Measurements from ENCODE around the gene CACNG7. TPM values are rescaled to one million over a fixed set of nuclear protein-coding genes. Genes with fewer than 3 reads are reported as not detected.

CACNG7 gene
- total RNA-seq, 1 experiment from 2014 or later, result not detected

DNA sequence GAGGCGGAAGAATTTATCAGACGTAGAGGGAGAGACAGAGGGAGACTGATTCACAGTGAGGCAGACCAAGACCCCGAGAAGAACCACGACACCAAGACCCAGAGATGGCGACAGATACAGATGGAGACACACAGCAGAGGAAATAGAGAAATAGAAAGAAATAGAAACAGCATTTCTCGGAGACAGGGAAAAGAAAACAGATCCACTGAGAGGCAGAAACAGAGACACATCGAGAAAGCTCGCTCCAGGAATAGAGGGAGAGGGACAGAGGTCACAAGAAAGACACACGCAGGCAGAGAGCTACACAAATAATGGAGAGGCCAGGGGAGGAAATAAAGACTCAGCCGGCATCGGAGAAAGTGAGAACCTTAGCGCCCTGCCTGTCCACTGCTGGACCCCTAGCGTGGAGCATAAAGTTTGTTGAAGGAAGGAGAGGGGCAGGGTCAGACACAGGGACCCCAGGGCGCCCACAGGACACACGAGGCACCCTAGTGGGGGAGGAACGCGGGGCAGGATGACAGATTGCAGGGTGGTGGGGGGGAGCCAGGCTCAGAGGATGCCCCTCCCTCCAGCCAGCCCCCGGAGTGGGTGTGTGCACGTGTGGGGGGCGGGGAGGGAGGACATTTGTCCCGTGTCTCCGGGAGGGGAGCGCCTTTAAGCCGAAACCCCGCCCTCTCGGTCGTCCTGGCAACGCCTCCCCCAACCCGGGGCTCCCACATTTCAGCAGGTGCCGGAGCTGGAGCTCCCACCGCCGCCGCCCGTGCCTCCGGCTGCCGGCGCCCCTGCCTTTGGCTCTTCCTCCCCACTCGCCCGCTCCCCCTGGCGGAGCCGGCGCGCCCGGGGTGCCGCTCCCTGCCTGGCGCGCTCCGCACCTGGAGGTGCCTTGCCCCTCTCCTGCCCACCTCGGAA is 27.3 kb upstream of the CACNG7 start, which contains the start of gene PRKCG:
TSS of gene PRKCG (plus strand) at position 716 of the 909 bp plus-strand sequence. CDS start 298 bp downstream, outside the sequence.
- Histone ChIP-seq H3K4me3 (ENCODE audit: low read length) (peak within 1 kb of the TSS; percentile 65), H3K4me1 (ENCODE audit: insufficient read depth, low read length) (peaks cover 20% of the 10 kb centered on the region), H3K4me2 (ENCODE audit: low read length) (peak within 1 kb of the TSS; percentile 89), H3K27me3 (ENCODE audit: low read length) (peaks cover 33% of the 10 kb centered on the region), H4K20me1 (ENCODE audit: low read length) (no peaks in the 10 kb centered on the region), H3K9ac (ENCODE audit: low read length) (no peak within 1 kb of the TSS), H3K9me2 (replicated peaks; ENCODE audit: low read length) (no peaks in the 10 kb centered on the region), H3K36me3 (ENCODE audit: low read depth, low read length) (no peaks in the 10 kb centered on the region), H3K27ac (ENCODE audit: low read length) (no peak within 1 kb of the TSS), H3K79me2 (ENCODE audit: low read length) (no peaks in the 10 kb centered on the region), H3K9me3 (ENCODE audit: low read length) (no peaks in the 10 kb centered on the region), H2AFZ (ENCODE audit: low read length) (peak within 1 kb of the TSS; percentile 58), H3F3A (ENCODE audit: low read length, unreplicated experiment) (no peaks in the 10 kb centered on the region)
- ChIA-PET CTCF (interaction anchor here (1.0 to 1.4 kb wide), 3 partner anchors 66 to 148 kb away, joined by 4 to 8 read pairs (median 6); no protein-coding TSS in a partner anchor), POLR2A (ENCODE audit: unreplicated experiment) (no interaction called here)
- no TSS peak for BruUV-seq (replicated peaks)
- no peak for TF ChIP-seq EZH2 (IDR thresholded peaks at IDR 0.05; ENCODE audit: low read length, unreplicated experiment)
- TF ChIP-seq, protein P1, sequence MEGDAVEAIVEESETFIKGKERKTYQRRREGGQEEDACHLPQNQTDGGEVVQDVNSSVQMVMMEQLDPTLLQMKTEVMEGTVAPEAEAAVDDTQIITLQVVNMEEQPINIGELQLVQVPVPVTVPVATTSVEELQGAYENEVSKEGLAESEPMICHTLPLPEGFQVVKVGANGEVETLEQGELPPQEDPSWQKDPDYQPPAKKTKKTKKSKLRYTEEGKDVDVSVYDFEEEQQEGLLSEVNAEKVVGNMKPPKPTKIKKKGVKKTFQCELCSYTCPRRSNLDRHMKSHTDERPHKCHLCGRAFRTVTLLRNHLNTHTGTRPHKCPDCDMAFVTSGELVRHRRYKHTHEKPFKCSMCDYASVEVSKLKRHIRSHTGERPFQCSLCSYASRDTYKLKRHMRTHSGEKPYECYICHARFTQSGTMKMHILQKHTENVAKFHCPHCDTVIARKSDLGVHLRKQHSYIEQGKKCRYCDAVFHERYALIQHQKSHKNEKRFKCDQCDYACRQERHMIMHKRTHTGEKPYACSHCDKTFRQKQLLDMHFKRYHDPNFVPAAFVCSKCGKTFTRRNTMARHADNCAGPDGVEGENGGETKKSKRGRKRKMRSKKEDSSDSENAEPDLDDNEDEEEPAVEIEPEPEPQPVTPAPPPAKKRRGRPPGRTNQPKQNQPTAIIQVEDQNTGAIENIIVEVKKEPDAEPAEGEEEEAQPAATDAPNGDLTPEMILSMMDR (conservative IDR thresholded peaks at IDR 0.05; ENCODE audit: low read depth, low read length), result peak; percentile 67
- DNase-seq (peak; percentile 52), ATAC-seq (peak; percentile 37)
- intact Hi-C loops (cut with micrococcal nuclease), result loop anchor here (1.0 kb wide), 2 partner anchors 39 to 143 kb away; no protein-coding TSS in a partner anchor

DNA sequence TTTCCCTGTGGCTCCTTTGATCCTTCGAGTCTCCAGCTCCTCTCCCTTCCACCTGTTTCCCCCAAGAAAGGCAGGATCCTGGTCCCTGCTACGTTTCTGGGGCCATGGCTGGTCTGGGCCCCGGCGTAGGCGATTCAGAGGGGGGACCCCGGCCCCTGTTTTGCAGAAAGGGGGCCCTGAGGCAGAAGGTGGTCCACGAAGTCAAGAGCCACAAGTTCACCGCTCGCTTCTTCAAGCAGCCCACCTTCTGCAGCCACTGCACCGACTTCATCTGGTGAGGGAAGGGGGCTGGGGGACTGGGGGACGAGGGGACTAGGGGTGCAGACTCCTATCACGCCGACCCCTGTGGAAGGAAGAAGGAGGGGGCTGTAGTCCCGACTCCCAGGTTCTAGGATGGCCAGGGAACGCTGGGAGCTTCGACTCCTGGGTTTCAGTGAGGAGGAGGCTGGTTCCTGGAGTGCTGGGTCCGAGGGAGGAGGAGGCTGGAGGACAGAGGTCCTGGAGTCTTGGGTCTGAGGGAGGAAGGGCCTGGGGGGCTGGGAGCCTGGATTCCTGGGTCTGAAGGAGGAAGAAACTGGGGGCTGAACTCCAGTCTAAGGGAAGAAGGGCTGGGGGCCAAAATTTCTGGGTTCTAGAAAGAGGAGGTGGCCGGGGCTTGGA is 26.6 kb upstream of the CACNG7 start:
- Histone ChIP-seq H3K27ac (ENCODE audit: low read length) (no peak overlapping the region), H4K20me1 (ENCODE audit: low read length) (no peaks in the 10 kb centered on the region), H2AFZ (ENCODE audit: low read length) (peak overlapping the region; percentile 58; the same call in 1 of the 2 replicates), H3K27me3 (ENCODE audit: low read length) (peaks cover 33% of the 10 kb centered on the region), H3K36me3 (ENCODE audit: low read depth, low read length) (no peaks in the 10 kb centered on the region), H3K9me2 (replicated peaks; ENCODE audit: low read length) (no peaks in the 10 kb centered on the region), H3K4me3 (ENCODE audit: low read length) (peak overlapping the region; percentile 65), H3K4me1 (ENCODE audit: insufficient read depth, low read length) (peaks cover 20% of the 10 kb centered on the region), H3K9me3 (ENCODE audit: low read length) (no peaks in the 10 kb centered on the region), H3K9ac (ENCODE audit: low read length) (no peak overlapping the region), H3K79me2 (ENCODE audit: low read length) (no peaks in the 10 kb centered on the region), H3F3A (ENCODE audit: low read length, unreplicated experiment) (no peaks in the 10 kb centered on the region), H3K4me2 (ENCODE audit: low read length) (peak overlapping the region; percentile 89)
- ATAC-seq (no peak), DNase-seq (no peak)
- POLR2A ChIA-PET (ENCODE audit: unreplicated experiment), result no interaction called here
- intact Hi-C loops (cut with micrococcal nuclease), result no loop called here
- CTCF ChIA-PET, result interaction anchor here (1.4 kb wide), 1 partner anchor 147 kb away, joined by 6 read pairs; no protein-coding TSS in a partner anchor
- TF ChIP-seq EZH2phosphoT487 (IDR thresholded peaks at IDR 0.05; ENCODE audit: borderline replicate concordance, low read length) (no peak), EZH2 (IDR thresholded peaks at IDR 0.05; ENCODE audit: low read length, unreplicated experiment) (no peak)
- TF ChIP-seq, protein P1 (conservative IDR thresholded peaks at IDR 0.05; ENCODE audit: low read depth, low read length), result 0 out of 2 replicates have a peak, but pooled peaks have one; percentile 29
- BruUV-seq (replicated peaks), result no TSS peak

Measured in PC-3 (cell line).